ENCODE results near the gene CLDN1.
A peak's percentile ranks its signal among the peaks of the same experiment; 100 is the strongest.

The CLDN1 gene

GRCh38 chr3:190266265-190266912 lies 55.9 kb downstream of the CLDN1 start:
- no peak overlapping the region for H3K4me3 ChIP-seq (ENCODE audit: low read length)
- no peak for TF ChIP-seq CTCF (conservative IDR thresholded peaks at IDR 0.05; ENCODE audit: low read length)
- peak; percentile 1 for DNase-seq (ENCODE audit: low read depth)

GRCh38 chr3:190265796-190266195 lies 56.5 kb downstream of the CLDN1 start:
- DNase-seq (ENCODE audit: low read depth): peak; percentile 96
- TF ChIP-seq CTCF (conservative IDR thresholded peaks at IDR 0.05; ENCODE audit: low read length): no peak
- no peak overlapping the region for H3K4me3 ChIP-seq (ENCODE audit: low read length)

- no peak overlapping the region for H3K4me3 ChIP-seq (ENCODE audit: low read length)
- TF ChIP-seq CTCF (conservative IDR thresholded peaks at IDR 0.05; ENCODE audit: low read length): 0 out of 2 replicates have a peak, but pooled peaks have one; percentile 4
- DNase-seq (ENCODE audit: low read depth): peak; percentile 58
Measured at GRCh38 chr3:190265126-190265525, 57.1 kb downstream of the CLDN1 start.

- no peak for DNase-seq (ENCODE audit: low read depth)
- no peak for TF ChIP-seq CTCF (conservative IDR thresholded peaks at IDR 0.05; ENCODE audit: low read length)
- H3K4me3 ChIP-seq (ENCODE audit: low read length): no peak overlapping the region
Measured at GRCh38 chr3:190261740-190262139, 60.5 kb downstream of the CLDN1 start.

GRCh38 chr3:190261015-190261414 lies 61.2 kb downstream of the CLDN1 start:
- H3K4me3 ChIP-seq (ENCODE audit: low read length): no peak overlapping the region
- no peak for DNase-seq (ENCODE audit: low read depth)
- TF ChIP-seq CTCF (conservative IDR thresholded peaks at IDR 0.05; ENCODE audit: low read length): no peak

GRCh38 chr3:190260301-190260700 lies 61.9 kb downstream of the CLDN1 start:
- no peak overlapping the region for H3K4me3 ChIP-seq (ENCODE audit: low read length)
- TF ChIP-seq CTCF (conservative IDR thresholded peaks at IDR 0.05; ENCODE audit: low read length): no peak
- no peak for DNase-seq (ENCODE audit: low read depth)

- no peak for DNase-seq (ENCODE audit: low read depth)
- H3K4me3 ChIP-seq (ENCODE audit: low read length): no peak overlapping the region
- TF ChIP-seq CTCF (conservative IDR thresholded peaks at IDR 0.05; ENCODE audit: low read length): no peak
Measured at GRCh38 chr3:190258634-190259033, 63.6 kb downstream of the CLDN1 start.

All from AG10803 (cell line).